GM18907 (cell line): ENCODE data around the gene TBC1D22A.

ENCODE experiments used
- ATAC-seq: cut with Tn5 transposase; IDR thresholded peaks from one replicate; pipeline ENCODE4 v1.9.1; 2021; ENCODE audit warnings: mild to moderate bottlenecking, moderate library complexity; ENCODE audit not compliant: unreplicated experiment

TBC1D22A gene

DNA sequence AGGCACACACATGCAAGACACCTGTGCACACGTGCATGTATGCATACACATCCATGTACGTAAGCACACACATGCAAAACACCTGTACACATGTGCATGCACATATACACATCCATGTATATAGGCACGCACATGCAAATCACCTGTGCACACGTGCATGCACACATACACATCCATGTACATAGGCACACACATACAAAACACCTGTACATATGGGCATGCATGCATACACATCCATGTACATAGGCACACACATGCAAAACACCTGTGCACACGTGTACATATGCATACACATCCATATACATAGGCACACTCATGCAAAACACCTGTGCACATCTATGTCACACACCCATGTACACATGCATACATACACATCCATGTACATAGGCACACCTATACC lies 458.3 kb downstream of the TBC1D22A start:
- ATAC-seq = no peak

DNA sequence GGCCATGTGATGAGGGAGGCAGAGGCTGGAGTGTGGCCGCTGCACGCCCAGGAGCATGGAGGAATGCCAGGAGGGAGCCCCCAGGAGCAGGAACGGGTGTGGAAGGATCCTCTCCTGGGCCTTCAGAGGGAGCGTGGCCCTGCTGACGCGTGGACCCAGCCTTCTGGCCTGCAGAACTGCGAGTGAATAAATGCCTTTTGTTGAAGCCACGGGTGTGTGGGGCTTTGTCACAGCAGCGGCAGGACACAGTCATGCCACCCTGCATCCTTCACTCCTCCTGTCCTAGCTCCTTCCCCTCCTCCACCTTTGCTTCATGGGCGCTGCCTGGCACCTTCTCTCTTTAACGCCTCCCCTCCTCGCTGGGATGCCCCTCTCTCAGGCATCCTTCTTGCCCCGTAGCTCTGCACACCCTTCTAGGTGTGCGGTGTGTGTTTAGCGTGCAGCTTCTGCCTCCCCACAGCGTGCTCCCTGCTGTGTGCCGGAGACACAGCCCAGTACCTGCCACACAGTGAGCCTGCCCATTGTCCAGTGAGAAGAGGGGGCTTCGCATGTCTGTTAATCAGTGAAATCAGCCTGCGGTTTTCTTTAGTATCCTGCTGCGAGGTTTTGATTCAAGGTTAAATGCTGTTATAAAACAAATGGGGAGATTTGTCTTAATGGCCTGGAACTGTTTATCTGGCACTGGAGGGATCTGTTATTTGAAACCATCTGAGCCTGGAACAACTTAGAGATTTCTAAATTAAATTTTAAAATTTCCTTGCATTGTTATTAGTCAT lies 459.6 kb downstream of the TBC1D22A start:
- no peak for ATAC-seq
